Transverse colon (tissue), 4 donors: Measurements from ENCODE around the gene SORL1.

Source experiments
- EP300 ChIP-seq: sonication (generic); formaldehyde crosslinking; IDR thresholded peaks from one replicate; pipeline ENCODE4 v1.6.1; 2017; ENCODE audit warnings: antibody characterized with exemption, low read depth
- POLR2A ChIP-seq: fragments of 450-650 bp; IDR thresholded peaks from one replicate; pipeline ENCODE4 v1.6.1; 2016; ENCODE audit warnings: antibody characterized with exemption, mild to moderate bottlenecking, moderate library complexity
- POLR2AphosphoS5 ChIP-seq, 3 donors: sonication (generic); formaldehyde crosslinking; IDR thresholded peaks; one replicate each; pipeline ENCODE4 v1.6.1; 2016; ENCODE audit warnings: antibody characterized with exemption in 3 of 3
- TF ChIP-seq, protein P1 (sequence below), 5 experiments: fragments of 200-600 bp in 3 of 5; fragments of 450-650 bp in 2 of 5; sonication (generic) in 3 of 5; IDR thresholded peaks; 1 replicate in 2 of 5; 2 replicates in 3 of 5; pipeline ENCODE4 v1.5.1; 2016 to 2017; ENCODE audit warnings: antibody characterized with exemption in 5 of 5, inconsistent platforms in 3 of 5, mild to moderate bottlenecking in 2 of 5, moderate library complexity in 1 of 5

GRCh38 chr11:121534131-121535093 is 82.3 kb downstream of the SORL1 start:
- TF ChIP-seq, protein P1, sequence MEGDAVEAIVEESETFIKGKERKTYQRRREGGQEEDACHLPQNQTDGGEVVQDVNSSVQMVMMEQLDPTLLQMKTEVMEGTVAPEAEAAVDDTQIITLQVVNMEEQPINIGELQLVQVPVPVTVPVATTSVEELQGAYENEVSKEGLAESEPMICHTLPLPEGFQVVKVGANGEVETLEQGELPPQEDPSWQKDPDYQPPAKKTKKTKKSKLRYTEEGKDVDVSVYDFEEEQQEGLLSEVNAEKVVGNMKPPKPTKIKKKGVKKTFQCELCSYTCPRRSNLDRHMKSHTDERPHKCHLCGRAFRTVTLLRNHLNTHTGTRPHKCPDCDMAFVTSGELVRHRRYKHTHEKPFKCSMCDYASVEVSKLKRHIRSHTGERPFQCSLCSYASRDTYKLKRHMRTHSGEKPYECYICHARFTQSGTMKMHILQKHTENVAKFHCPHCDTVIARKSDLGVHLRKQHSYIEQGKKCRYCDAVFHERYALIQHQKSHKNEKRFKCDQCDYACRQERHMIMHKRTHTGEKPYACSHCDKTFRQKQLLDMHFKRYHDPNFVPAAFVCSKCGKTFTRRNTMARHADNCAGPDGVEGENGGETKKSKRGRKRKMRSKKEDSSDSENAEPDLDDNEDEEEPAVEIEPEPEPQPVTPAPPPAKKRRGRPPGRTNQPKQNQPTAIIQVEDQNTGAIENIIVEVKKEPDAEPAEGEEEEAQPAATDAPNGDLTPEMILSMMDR (IDR thresholded peaks at IDR 0.05) = no peak
- TF ChIP-seq POLR2A = no peak
- no peak for TF ChIP-seq EP300
- no peak for TF ChIP-seq POLR2AphosphoS5 (IDR thresholded peaks at IDR 0.05)
